GM23338 (cell line): ENCODE results near the gene ZNF20. TPM values are rescaled to one million over a fixed set of nuclear protein-coding genes. Genes with fewer than 3 reads are reported as not detected.

Experiments used
- ATAC-seq: fragments of 200-7000 bp; cut with Tn5 transposase; 3 replicates; pipeline ENCODE4 v1.9.1; 2020
- DNase-seq: peaks from one replicate; pipeline ENCODE4 v3.0.0-alpha.2; 2015; ENCODE audit warnings: low spot score
- H2AFZ ChIP-seq: fragments of 200-600 bp; sonication (generic); 2 replicates; pipeline ENCODE4 v1.8.0; 2016; ENCODE audit warnings: antibody characterized with exemption, mild to moderate bottlenecking, moderate library complexity
- H3F3A ChIP-seq: fragments of 200-600 bp; sonication (generic); replicated peaks from 2 replicates; pipeline ENCODE4 v1.8.0; 2017; ENCODE audit warnings: antibody characterized with exemption, mixed run types, low read depth
- H3K27ac ChIP-seq: fragments of 200-600 bp; sonication (generic); 2 replicates; pipeline ENCODE4 v1.6.1; 2016; ENCODE audit warnings: low read depth
- H3K27me3 ChIP-seq: fragments of 200-600 bp; sonication (generic); 2 replicates; pipeline ENCODE4 v1.8.0; 2016; ENCODE audit warnings: mild to moderate bottlenecking, mixed run types, moderate library complexity; ENCODE audit not compliant: insufficient read depth
- H3K36me3 ChIP-seq: fragments of 200-600 bp; sonication (generic); 2 replicates; pipeline ENCODE4 v1.8.0; 2016; ENCODE audit warnings: mild to moderate bottlenecking; ENCODE audit not compliant: insufficient read depth
- H3K4me1 ChIP-seq: fragments of 200-600 bp; sonication (generic); 2 replicates; pipeline ENCODE4 v1.8.0; 2016; ENCODE audit warnings: mild to moderate bottlenecking, moderate library complexity; ENCODE audit not compliant: insufficient read depth
- H3K4me2 ChIP-seq: fragments of 200-600 bp; sonication (generic); 2 replicates; pipeline ENCODE4 v1.7.1; 2017; ENCODE audit warnings: mixed run types
- H3K4me3 ChIP-seq: fragments of 200-600 bp; sonication (generic); 2 replicates; pipeline ENCODE4 v1.6.1; 2016; ENCODE audit warnings: mixed run types
- H3K79me2 ChIP-seq: fragments of 200-600 bp; sonication (generic); replicated peaks from 2 replicates; pipeline ENCODE4 v1.8.0; 2017; ENCODE audit warnings: mild to moderate bottlenecking; ENCODE audit not compliant: insufficient read depth
- H3K9me2 ChIP-seq: fragments of 200-600 bp; sonication (generic); 2 replicates; pipeline ENCODE4 v1.8.0; 2017; ENCODE audit not compliant: insufficient read depth
- H4K20me1 ChIP-seq: fragments of 200-600 bp; sonication (generic); replicated peaks from 2 replicates; pipeline ENCODE4 v1.8.0; 2017; ENCODE audit warnings: mild to moderate bottlenecking; ENCODE audit not compliant: insufficient read depth
- H3K27ac Mint-ChIP-seq: 2 replicates; pipeline ENCODE4 v1.8.0; 2020; ENCODE audit warnings: inconsistent platforms, mild to moderate bottlenecking, moderate library complexity, mixed read lengths
- H3K27me3 Mint-ChIP-seq: 3 replicates; pipeline ENCODE4 v1.8.0; 2022; ENCODE audit warnings: low read depth, mild to moderate bottlenecking, moderate library complexity, mixed read lengths, inconsistent platforms; ENCODE audit not compliant: insufficient read depth, poor library complexity
- H3K36me3 Mint-ChIP-seq: 3 replicates; pipeline ENCODE4 v1.8.0; 2021; ENCODE audit warnings: low read depth, mild to moderate bottlenecking, inconsistent platforms, moderate library complexity, mixed read lengths
- H3K4me1 Mint-ChIP-seq: 3 replicates; pipeline ENCODE4 v1.8.0; 2020; ENCODE audit warnings: mild to moderate bottlenecking, inconsistent platforms, mixed read lengths
- H3K4me3 Mint-ChIP-seq: 3 replicates; pipeline ENCODE4 v1.8.0; 2021; ENCODE audit warnings: moderate library complexity, mild to moderate bottlenecking, inconsistent platforms, mixed read lengths
- H3K9me3 Mint-ChIP-seq: 3 replicates; pipeline ENCODE4 v1.8.0; 2020; ENCODE audit warnings: moderate library complexity, mild to moderate bottlenecking, inconsistent platforms, mixed read lengths
- CREB1 ChIP-seq: fragments of 250-450 bp; sonication (Bioruptor Pico); IDR thresholded peaks from 2 replicates; pipeline ENCODE4 v1.5.0; 2020; ENCODE audit warnings: low read depth, mild to moderate bottlenecking, moderate library complexity
- EZH2 ChIP-seq: fragments of 200-600 bp; sonication (generic); IDR thresholded peaks from one replicate; pipeline ENCODE4 v1.8.0; 2017; ENCODE audit warnings: antibody characterized with exemption, mild to moderate bottlenecking, low read depth; ENCODE audit not compliant: unreplicated experiment
- EZH2phosphoT487 ChIP-seq: fragments of 200-600 bp; sonication (generic); IDR thresholded peaks from one replicate; pipeline ENCODE4 v1.8.1; 2018; ENCODE audit warnings: antibody characterized with exemption; ENCODE audit not compliant: unreplicated experiment
- JUNB ChIP-seq: IDR thresholded peaks from one replicate; pipeline ENCODE4 v1.6.1; 2016; ENCODE audit warnings: antibody characterized with exemption; ENCODE audit not compliant: unreplicated experiment
- NANOG ChIP-seq: IDR thresholded peaks from 2 replicates; pipeline ENCODE4 v1.6.1; 2016; ENCODE audit warnings: antibody characterized with exemption, borderline replicate concordance
- POLR2AphosphoS5 ChIP-seq: IDR thresholded peaks from 2 replicates; pipeline ENCODE4 v1.6.1; 2016; ENCODE audit warnings: antibody characterized with exemption, low read depth
- STAT1 ChIP-seq: IDR thresholded peaks from one replicate; pipeline ENCODE4 v1.6.1; 2016; ENCODE audit warnings: antibody characterized with exemption; ENCODE audit not compliant: unreplicated experiment
- ZNF114 ChIP-seq: fragments of 250-450 bp; sonication (Bioruptor Pico); IDR thresholded peaks from 2 replicates; pipeline ENCODE4 v1.5.0; 2020; ENCODE audit warnings: mild to moderate bottlenecking, moderate library complexity
- ZNF331 ChIP-seq: fragments of 250-450 bp; sonication (Bioruptor Pico); IDR thresholded peaks from 2 replicates; pipeline ENCODE4 v1.5.0; 2020; ENCODE audit warnings: low read depth, mild to moderate bottlenecking, moderate library complexity
- polyA plus RNA-seq: library from polyadenylated mRNA; unstranded; fragments of >200 nt; fragmentation: Nextera tagmentation; extraction: Ambion mirVana; gene quantifications from 2 replicates; pipeline ENCODE4 v1.2.1, GENCODE V29; 2016
- total RNA-seq: library from RNA; depleted of rRNA; stranded (reverse); fragments of >200 nt; shearing (Covaris generic); gene quantifications from 2 replicates; pipeline ENCODE4 v1.2.3, GENCODE V29; 2014
- TF ChIP-seq, protein P1 (sequence below): fragments of 250-450 bp; sonication (Bioruptor Pico); IDR thresholded peaks from 2 replicates; pipeline ENCODE4 v1.5.0; 2020; ENCODE audit warnings: mild to moderate bottlenecking, moderate library complexity
- TF ChIP-seq, protein P2 (sequence below): IDR thresholded peaks from 2 replicates; pipeline ENCODE4 v1.6.1; 2016; ENCODE audit warnings: antibody characterized with exemption
- TF ChIP-seq, protein P3 (sequence below): IDR thresholded peaks from one replicate; pipeline ENCODE4 v1.6.1; 2018; ENCODE audit warnings: antibody characterized with exemption; ENCODE audit not compliant: unreplicated experiment
- TF ChIP-seq, protein P4 (sequence below), 2 experiments: fragments of 200-600 bp in 1 of 2; sonication (generic) in 1 of 2; conservative IDR thresholded peaks; 2 replicates each; pipeline versions ENCODE4 v1.5.1 to v1.6.1; 2016 to 2017; ENCODE audit warnings: antibody characterized with exemption in 2 of 2, low read depth in 2 of 2, mild to moderate bottlenecking in 2 of 2, moderate library complexity in 1 of 2

The ZNF20 gene
- total and polyA plus RNA-seq, 2 experiments from 2014 or later = 4.1 to 7.5 TPM

DNA sequence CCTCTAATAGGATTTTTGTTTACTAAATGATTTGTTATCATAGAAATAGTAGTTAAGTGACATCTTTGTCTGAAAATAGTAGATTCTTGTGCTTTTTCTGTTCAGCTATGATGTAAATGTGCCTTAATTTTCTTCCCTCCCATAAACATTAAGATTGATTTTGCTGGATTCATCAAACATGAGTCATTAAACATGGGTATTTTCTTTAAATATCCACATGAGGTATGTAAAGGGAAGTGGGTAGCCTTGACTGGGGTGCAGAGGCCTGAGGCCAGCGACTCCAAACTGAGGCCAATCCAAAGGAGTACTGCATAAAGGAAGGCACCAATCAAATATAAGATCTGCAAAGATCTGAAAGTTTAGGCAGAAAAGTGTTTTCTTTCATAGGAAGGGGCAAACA lies 26.5 kb upstream of the ZNF20 start:
- H3K79me2 ChIP-seq = peaks cover 54% of the 10 kb centered on the region

More for the DNA sequence above, 26.5 kb upstream of the ZNF20 start:
- H3K27ac Mint-ChIP-seq = no peak overlapping the region
- no peaks in the 10 kb centered on the region for H3K27me3 ChIP-seq
- H3K4me3 ChIP-seq = no peak overlapping the region
- H3K9me3 Mint-ChIP-seq = no peaks in the 10 kb centered on the region; the same call in 2 of the 3 replicates
- H3K4me1 Mint-ChIP-seq = peaks cover 4% of the 10 kb centered on the region
- no peak overlapping the region for H3K4me3 Mint-ChIP-seq
- H3K4me1 ChIP-seq = peaks cover 9% of the 10 kb centered on the region; the same call in 1 of the 2 replicates
- H3K36me3 Mint-ChIP-seq = peaks cover 9% of the 10 kb centered on the region; the same call in 2 of the 3 replicates
- H2AFZ ChIP-seq = no peak overlapping the region
- no peaks in the 10 kb centered on the region for H3K36me3 ChIP-seq
- no peak overlapping the region for H3K27ac ChIP-seq
- no peaks in the 10 kb centered on the region for H3K9me2 ChIP-seq
- peaks cover 1% of the 10 kb centered on the region for H3K27me3 Mint-ChIP-seq
- ATAC-seq (no peak), DNase-seq (no peak)
- TF ChIP-seq, protein P1, sequence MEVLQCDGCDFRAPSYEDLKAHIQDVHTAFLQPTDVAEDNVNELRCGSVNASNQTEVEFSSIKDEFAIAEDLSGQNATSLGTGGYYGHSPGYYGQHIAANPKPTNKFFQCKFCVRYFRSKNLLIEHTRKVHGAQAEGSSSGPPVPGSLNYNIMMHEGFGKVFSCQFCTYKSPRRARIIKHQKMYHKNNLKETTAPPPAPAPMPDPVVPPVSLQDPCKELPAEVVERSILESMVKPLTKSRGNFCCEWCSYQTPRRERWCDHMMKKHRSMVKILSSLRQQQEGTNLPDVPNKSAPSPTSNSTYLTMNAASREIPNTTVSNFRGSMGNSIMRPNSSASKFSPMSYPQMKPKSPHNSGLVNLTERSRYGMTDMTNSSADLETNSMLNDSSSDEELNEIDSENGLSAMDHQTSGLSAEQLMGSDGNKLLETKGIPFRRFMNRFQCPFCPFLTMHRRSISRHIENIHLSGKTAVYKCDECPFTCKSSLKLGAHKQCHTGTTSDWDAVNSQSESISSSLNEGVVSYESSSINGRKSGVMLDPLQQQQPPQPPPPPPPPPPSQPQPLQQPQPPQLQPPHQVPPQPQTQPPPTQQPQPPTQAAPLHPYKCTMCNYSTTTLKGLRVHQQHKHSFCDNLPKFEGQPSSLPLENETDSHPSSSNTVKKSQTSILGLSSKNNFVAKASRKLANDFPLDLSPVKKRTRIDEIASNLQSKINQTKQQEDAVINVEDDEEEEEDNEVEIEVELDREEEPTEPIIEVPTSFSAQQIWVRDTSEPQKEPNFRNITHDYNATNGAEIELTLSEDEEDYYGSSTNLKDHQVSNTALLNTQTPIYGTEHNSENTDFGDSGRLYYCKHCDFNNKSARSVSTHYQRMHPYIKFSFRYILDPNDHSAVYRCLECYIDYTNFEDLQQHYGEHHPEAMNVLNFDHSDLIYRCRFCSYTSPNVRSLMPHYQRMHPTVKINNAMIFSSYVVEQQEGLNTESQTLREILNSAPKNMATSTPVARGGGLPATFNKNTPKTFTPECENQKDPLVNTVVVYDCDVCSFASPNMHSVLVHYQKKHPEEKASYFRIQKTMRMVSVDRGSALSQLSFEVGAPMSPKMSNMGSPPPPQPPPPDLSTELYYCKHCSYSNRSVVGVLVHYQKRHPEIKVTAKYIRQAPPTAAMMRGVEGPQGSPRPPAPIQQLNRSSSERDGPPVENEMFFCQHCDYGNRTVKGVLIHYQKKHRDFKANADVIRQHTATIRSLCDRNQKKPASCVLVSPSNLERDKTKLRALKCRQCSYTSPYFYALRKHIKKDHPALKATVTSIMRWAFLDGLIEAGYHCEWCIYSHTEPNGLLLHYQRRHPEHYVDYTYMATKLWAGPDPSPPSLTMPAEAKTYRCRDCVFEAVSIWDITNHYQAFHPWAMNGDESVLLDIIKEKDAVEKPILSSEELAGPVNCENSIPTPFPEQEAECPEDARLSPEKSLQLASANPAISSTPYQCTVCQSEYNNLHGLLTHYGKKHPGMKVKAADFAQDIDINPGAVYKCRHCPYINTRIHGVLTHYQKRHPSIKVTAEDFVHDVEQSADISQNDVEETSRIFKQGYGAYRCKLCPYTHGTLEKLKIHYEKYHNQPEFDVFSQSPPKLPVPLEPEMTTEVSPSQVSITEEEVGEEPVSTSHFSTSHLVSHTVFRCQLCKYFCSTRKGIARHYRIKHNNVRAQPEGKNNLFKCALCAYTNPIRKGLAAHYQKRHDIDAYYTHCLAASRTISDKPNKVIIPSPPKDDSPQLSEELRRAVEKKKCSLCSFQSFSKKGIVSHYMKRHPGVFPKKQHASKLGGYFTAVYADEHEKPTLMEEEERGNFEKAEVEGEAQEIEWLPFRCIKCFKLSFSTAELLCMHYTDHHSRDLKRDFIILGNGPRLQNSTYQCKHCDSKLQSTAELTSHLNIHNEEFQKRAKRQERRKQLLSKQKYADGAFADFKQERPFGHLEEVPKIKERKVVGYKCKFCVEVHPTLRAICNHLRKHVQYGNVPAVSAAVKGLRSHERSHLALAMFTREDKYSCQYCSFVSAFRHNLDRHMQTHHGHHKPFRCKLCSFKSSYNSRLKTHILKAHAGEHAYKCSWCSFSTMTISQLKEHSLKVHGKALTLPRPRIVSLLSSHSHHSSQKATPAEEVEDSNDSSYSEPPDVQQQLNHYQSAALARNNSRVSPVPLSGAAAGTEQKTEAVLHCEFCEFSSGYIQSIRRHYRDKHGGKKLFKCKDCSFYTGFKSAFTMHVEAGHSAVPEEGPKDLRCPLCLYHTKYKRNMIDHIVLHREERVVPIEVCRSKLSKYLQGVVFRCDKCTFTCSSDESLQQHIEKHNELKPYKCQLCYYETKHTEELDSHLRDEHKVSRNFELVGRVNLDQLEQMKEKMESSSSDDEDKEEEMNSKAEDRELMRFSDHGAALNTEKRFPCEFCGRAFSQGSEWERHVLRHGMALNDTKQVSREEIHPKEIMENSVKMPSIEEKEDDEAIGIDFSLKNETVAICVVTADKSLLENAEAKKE (CRISPR knock-in tag) = no peak
- TF ChIP-seq POLR2AphosphoS5 (no peak), STAT1 (no peak), NANOG (no peak), JUNB (no peak), ZNF114 (CRISPR knock-in tag) (no peak), EZH2phosphoT487 (no peak), ZNF331 (CRISPR knock-in tag) (no peak), CREB1 (CRISPR knock-in tag) (no peak), EZH2 (no peak)
- TF ChIP-seq, protein P2, sequence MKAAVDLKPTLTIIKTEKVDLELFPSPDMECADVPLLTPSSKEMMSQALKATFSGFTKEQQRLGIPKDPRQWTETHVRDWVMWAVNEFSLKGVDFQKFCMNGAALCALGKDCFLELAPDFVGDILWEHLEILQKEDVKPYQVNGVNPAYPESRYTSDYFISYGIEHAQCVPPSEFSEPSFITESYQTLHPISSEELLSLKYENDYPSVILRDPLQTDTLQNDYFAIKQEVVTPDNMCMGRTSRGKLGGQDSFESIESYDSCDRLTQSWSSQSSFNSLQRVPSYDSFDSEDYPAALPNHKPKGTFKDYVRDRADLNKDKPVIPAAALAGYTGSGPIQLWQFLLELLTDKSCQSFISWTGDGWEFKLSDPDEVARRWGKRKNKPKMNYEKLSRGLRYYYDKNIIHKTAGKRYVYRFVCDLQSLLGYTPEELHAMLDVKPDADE = no peak
- TF ChIP-seq, protein P3, sequence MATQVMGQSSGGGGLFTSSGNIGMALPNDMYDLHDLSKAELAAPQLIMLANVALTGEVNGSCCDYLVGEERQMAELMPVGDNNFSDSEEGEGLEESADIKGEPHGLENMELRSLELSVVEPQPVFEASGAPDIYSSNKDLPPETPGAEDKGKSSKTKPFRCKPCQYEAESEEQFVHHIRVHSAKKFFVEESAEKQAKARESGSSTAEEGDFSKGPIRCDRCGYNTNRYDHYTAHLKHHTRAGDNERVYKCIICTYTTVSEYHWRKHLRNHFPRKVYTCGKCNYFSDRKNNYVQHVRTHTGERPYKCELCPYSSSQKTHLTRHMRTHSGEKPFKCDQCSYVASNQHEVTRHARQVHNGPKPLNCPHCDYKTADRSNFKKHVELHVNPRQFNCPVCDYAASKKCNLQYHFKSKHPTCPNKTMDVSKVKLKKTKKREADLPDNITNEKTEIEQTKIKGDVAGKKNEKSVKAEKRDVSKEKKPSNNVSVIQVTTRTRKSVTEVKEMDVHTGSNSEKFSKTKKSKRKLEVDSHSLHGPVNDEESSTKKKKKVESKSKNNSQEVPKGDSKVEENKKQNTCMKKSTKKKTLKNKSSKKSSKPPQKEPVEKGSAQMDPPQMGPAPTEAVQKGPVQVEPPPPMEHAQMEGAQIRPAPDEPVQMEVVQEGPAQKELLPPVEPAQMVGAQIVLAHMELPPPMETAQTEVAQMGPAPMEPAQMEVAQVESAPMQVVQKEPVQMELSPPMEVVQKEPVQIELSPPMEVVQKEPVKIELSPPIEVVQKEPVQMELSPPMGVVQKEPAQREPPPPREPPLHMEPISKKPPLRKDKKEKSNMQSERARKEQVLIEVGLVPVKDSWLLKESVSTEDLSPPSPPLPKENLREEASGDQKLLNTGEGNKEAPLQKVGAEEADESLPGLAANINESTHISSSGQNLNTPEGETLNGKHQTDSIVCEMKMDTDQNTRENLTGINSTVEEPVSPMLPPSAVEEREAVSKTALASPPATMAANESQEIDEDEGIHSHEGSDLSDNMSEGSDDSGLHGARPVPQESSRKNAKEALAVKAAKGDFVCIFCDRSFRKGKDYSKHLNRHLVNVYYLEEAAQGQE = no peak
- TF ChIP-seq, protein P4, sequence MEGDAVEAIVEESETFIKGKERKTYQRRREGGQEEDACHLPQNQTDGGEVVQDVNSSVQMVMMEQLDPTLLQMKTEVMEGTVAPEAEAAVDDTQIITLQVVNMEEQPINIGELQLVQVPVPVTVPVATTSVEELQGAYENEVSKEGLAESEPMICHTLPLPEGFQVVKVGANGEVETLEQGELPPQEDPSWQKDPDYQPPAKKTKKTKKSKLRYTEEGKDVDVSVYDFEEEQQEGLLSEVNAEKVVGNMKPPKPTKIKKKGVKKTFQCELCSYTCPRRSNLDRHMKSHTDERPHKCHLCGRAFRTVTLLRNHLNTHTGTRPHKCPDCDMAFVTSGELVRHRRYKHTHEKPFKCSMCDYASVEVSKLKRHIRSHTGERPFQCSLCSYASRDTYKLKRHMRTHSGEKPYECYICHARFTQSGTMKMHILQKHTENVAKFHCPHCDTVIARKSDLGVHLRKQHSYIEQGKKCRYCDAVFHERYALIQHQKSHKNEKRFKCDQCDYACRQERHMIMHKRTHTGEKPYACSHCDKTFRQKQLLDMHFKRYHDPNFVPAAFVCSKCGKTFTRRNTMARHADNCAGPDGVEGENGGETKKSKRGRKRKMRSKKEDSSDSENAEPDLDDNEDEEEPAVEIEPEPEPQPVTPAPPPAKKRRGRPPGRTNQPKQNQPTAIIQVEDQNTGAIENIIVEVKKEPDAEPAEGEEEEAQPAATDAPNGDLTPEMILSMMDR (conservative IDR thresholded peaks at IDR 0.05; ENCODE audit: low read depth in 2 of 2) = no peak
- H3F3A ChIP-seq = no peaks in the 10 kb centered on the region
- no peaks in the 10 kb centered on the region; the same call in none of the 2 replicates for H4K20me1 ChIP-seq
- H3K4me2 ChIP-seq = no peak overlapping the region
